Ishikawa (cell line): ENCODE measurements around the gene AATK.

Experiments used
- EGR1 ChIP-seq: IDR thresholded peaks from 2 replicates; pipeline ENCODE4 v1.6.1; 2012
- EP300 ChIP-seq: IDR thresholded peaks from 2 replicates; pipeline ENCODE4 v1.6.1; 2012; ENCODE audit warnings: borderline replicate concordance
- RAD21 ChIP-seq: IDR thresholded peaks from 2 replicates; pipeline ENCODE4 v1.6.1; 2012; ENCODE audit warnings: low read depth
- TF ChIP-seq, protein P1 (sequence below): IDR thresholded peaks from 2 replicates; pipeline ENCODE4 v1.6.1; 2012

DNA sequence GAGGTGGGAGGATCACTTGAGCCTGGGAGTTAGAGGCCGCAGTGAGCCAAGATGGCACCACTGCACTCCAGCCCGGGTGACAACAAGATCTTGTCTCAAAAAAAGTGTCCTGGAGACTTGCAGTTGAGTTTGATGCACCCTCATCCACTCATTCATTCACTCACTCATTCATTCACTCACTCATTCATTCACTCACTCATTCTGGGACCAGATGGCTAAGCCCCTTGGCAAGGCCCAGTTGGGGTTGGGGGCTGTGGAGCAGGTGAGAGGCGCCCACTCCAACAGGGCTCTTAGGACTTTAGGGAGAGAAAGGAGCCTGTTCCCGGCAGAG, 1.1 kb upstream of the AATK start:
- TF ChIP-seq, protein P1, sequence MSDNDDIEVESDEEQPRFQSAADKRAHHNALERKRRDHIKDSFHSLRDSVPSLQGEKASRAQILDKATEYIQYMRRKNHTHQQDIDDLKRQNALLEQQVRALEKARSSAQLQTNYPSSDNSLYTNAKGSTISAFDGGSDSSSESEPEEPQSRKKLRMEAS: no peak
- TF ChIP-seq RAD21: no peak
- no peak for TF ChIP-seq EP300
- no peak for TF ChIP-seq EGR1
